Peyer's patch (tissue), 4 donors: ENCODE results near the gene INAFM2.

Source experiments
- CTCF ChIP-seq, 6 experiments: fragments of 450-650 bp in 4 of 6; fragments of 200-600 bp in 2 of 6; sonication (generic) in 1 of 6; IDR thresholded peaks; one replicate each; pipeline ENCODE4 v1.5.1; 2017 to 2019; ENCODE audit warnings: antibody characterized with exemption in 6 of 6, mild to moderate bottlenecking in 3 of 6, moderate library complexity in 1 of 6
- POLR2A ChIP-seq, 2 donors: fragments of 450-650 bp; IDR thresholded peaks; one replicate each; pipeline ENCODE4 v1.5.1; 2017; ENCODE audit warnings: antibody characterized with exemption in 2 of 2, mild to moderate bottlenecking in 2 of 2, moderate library complexity in 2 of 2

GRCh38 chr15:40333922-40334492 lies 10.5 kb downstream of the INAFM2 start:
- no peak for TF ChIP-seq CTCF (IDR thresholded peaks at IDR 0.05)
- TF ChIP-seq POLR2A (IDR thresholded peaks at IDR 0.05) = no peak
